NCI-H524 treated with DMSO at 0.1 percent for 48 hours (cell line): ENCODE results near the gene RNF187.

Source experiments
- DNase-seq: peaks from one replicate; lab custom pipeline; 2025; lab: John Stamatoyannopoulos, UW

The RNF187 gene

DNA sequence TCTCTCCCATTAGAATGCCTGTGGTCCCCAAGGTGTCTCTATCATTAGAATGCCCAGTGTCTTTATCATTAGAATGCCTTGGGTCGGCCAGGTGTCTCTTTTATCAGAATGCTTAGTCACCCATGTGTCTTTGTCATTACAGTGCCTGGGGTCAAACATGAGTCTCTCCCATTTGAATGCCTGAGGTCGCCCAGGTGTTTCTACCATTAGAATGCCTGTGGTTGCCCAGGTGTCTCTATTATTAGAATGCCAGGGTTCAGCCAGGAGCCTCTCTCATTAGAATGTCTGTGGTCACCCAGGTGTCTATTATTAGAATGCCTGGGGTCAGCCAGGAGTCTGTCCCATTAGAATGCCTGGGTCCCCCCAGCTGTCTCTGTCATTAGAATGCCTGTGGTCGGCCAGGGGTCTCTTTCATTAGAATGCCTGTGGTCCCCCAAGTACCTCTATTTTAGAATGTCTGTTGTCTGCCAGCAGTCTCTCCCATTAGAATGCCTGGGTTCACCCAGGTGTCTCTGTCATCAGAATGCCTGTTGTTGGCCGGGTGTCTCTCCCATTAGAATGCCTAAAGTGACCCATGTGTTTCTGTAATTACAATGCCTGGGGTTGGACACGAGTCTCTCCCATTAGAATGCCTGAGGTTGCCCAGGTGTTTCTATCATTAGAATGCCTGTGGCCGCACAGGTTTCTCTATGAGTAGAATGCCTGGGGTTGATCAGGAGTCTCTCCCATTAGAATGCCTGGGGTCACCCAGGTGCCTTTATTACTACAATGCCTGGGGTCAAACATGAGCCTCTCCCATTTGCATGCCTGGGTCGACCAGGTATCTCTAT, 57.1 kb downstream of the RNF187 start:
- DNase-seq = no peak

DNA sequence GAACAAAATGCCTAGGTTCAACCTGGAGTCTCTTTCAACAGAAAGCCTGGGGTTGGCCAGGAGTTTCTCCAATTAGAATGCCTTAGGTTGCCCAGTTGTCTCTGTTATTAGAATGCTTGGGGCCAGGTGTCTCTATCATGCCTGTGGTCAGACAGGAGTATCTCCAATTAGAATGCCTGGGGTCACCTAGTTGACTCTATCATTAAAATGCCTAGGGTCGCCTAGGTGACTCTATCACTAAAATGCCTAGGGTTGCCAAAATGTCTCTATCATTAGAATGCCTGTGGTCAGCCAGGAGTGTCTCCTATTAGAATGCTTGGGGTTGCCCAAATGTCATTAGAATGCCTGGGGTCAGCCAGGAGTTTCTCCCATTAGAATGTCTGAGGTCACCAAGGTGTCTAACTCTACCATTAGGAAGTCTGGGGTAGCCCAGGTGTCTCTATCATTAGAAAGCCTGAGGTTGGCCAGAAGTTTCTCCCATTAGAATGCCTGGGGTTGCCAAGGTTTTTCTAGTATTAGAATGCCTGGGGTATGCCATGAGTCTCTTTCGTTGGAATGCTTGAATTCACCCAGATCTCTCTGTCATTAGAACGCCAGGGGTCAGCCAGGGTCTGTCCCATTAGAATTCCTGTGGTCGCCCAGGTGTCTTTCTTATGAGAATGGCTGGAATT, 57.9 kb downstream of the RNF187 start:
- DNase-seq = no peak
